Measurements from ENCODE around the gene ELFN1.

GRCh38 chr7:1685000-1685624, 15.0 kb downstream of the ELFN1 start:
- TF ChIP-seq GATA2 (IDR thresholded peaks at IDR 0.05; ENCODE audit: low read depth, low read length) (no peak), GATA3 (IDR thresholded peaks at IDR 0.05; ENCODE audit: low read depth, low read length) (no peak)

All from SH-SY5Y (cell line).